IPS-18a (cell line): ENCODE measurements around the gene ARL8B.

Experiments used
- H3K27ac ChIP-seq: one replicate; pipeline ENCODE4 v1.5.1; 2013; ENCODE audit warnings: low read length
- H3K27me3 ChIP-seq: one replicate; pipeline ENCODE4 v1.6.1; 2013; ENCODE audit warnings: mild to moderate bottlenecking, low read length; ENCODE audit not compliant: control insufficient read depth, insufficient read depth
- H3K36me3 ChIP-seq: one replicate; pipeline ENCODE4 v1.6.1; 2013; ENCODE audit warnings: low read depth, low read length; ENCODE audit not compliant: control insufficient read depth
- H3K4me1 ChIP-seq: one replicate; pipeline ENCODE4 v1.6.1; 2013; ENCODE audit warnings: low read depth, low read length; ENCODE audit not compliant: control insufficient read depth
- H3K4me3 ChIP-seq: one replicate; pipeline ENCODE4 v1.5.1; 2013; ENCODE audit warnings: low read length
- H3K9ac ChIP-seq: one replicate; pipeline ENCODE4 v1.6.1; 2013; ENCODE audit warnings: mild to moderate bottlenecking, low read length, moderate library complexity
- H3K9me3 ChIP-seq: one replicate; pipeline ENCODE4 v1.6.1; 2013; ENCODE audit warnings: low read depth, low read length; ENCODE audit not compliant: control insufficient read depth

Gene ARL8B

DNA sequence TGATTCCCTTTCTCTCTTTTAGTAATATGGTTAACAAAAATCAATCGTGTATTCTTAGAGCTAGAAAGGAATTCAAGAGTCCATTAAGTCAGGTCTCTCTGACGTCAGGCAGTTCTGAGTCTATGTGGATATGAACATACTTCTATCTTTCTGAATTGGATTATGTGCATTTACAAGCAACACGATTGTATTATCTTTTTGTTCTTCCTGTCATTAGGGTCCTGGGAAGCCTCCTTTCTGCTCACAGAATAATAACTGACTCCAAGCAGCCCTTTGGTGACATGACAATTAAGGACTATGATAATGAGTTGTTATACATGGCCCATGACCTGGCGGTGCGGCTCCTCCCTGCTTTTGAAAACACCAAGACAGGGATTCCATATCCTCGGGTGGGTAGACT is 79.4 kb downstream of the ARL8B start:
- H3K4me3 ChIP-seq: no peak overlapping the region
- H3K9ac ChIP-seq: no peak overlapping the region
- peaks cover 36% of the 10 kb centered on the region for H3K36me3 ChIP-seq
- H3K9me3 ChIP-seq: no peaks in the 10 kb centered on the region
- no peaks in the 10 kb centered on the region for H3K27me3 ChIP-seq
- peaks cover 8% of the 10 kb centered on the region for H3K4me1 ChIP-seq
- no peak overlapping the region for H3K27ac ChIP-seq

- H3K27ac ChIP-seq: no peak overlapping the region
- H3K36me3 ChIP-seq: peaks cover 43% of the 10 kb centered on the region
- peaks cover 4% of the 10 kb centered on the region for H3K4me1 ChIP-seq
- no peaks in the 10 kb centered on the region for H3K9me3 ChIP-seq
- H3K27me3 ChIP-seq: no peaks in the 10 kb centered on the region
- H3K4me3 ChIP-seq: no peak overlapping the region
- no peak overlapping the region for H3K9ac ChIP-seq
Measured at GRCh38 chr3:5202222-5202621, 80.1 kb downstream of the ARL8B start.

- Histone ChIP-seq H3K4me3 (no peak overlapping the region), H3K27me3 (no peaks in the 10 kb centered on the region), H3K9me3 (no peaks in the 10 kb centered on the region), H3K27ac (no peak overlapping the region), H3K4me1 (no peaks in the 10 kb centered on the region), H3K9ac (no peak overlapping the region), H3K36me3 (peaks cover 66% of the 10 kb centered on the region)
Measured at GRCh38 chr3:5205165-5205941, 83.3 kb downstream of the ARL8B start.

GRCh38 chr3:5210926-5211325 is 88.8 kb downstream of the ARL8B start:
- no peak overlapping the region for H3K27ac ChIP-seq
- no peaks in the 10 kb centered on the region for H3K9me3 ChIP-seq
- no peaks in the 10 kb centered on the region for H3K27me3 ChIP-seq
- H3K4me1 ChIP-seq: peaks cover 20% of the 10 kb centered on the region
- no peak overlapping the region for H3K9ac ChIP-seq
- peaks cover 52% of the 10 kb centered on the region for H3K36me3 ChIP-seq
- no peak overlapping the region for H3K4me3 ChIP-seq

GRCh38 chr3:5212628-5213573 is 90.8 kb downstream of the ARL8B start:
- Histone ChIP-seq H3K4me3 (peak overlapping the region; percentile 21), H3K27ac (peak overlapping the region; percentile 38)

DNA sequence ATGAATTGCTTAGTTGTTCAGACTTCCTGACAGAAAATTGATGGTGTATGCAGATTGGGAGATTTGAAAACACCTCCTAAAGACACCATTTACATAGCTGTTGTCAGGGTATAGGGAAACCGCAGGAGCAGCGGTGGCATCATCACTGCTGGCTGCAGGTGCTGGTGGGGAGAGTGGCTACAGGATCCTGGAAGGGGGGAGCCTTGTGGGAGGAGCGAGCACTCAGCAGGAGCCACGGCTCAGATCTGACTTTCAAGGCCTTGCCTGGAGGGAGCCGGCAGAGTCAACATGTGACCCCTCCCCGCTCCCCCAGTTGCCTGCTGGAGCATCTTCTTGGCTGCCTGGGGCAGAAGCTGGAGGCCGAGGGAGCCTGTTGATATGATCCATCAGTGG is 91.5 kb downstream of the ARL8B start:
- peaks cover 35% of the 10 kb centered on the region for H3K36me3 ChIP-seq

More at GRCh38 chr3:5212628-5213573, 90.8 kb downstream of the ARL8B start:
- H3K27me3 ChIP-seq: no peaks in the 10 kb centered on the region
- peaks cover 41% of the 10 kb centered on the region for H3K36me3 ChIP-seq
- peaks cover 25% of the 10 kb centered on the region for H3K4me1 ChIP-seq
- H3K9me3 ChIP-seq: no peaks in the 10 kb centered on the region
- no peak overlapping the region for H3K9ac ChIP-seq

DNA sequence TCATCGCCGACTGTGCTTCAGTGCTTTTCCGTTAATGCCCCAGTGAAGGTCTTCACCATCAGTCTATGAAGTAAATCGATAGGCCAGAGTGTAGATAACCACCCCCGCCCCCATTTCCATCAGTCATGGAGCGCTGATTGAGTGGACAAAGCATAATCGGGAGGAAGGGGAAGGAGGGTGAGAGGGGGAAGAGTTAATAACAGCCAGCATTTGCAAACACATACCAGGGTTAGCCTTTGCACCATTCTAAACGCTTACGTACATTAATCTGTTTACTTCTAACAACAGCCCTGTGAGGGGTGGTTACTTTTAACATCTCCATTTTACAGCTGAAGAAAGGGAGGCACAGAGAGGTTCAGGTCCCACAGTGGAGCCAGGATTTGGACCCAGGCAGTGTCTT is 92.3 kb downstream of the ARL8B start:
- H3K36me3 ChIP-seq: peaks cover 27% of the 10 kb centered on the region
- no peak overlapping the region for H3K4me3 ChIP-seq
- H3K27me3 ChIP-seq: no peaks in the 10 kb centered on the region
- no peak overlapping the region for H3K27ac ChIP-seq
- peaks cover 40% of the 10 kb centered on the region for H3K4me1 ChIP-seq
- no peaks in the 10 kb centered on the region for H3K9me3 ChIP-seq
- no peak overlapping the region for H3K9ac ChIP-seq

More for the DNA sequence above, 91.5 kb downstream of the ARL8B start:
- peak overlapping the region; percentile 38 for H3K27ac ChIP-seq
- no peaks in the 10 kb centered on the region for H3K27me3 ChIP-seq
- H3K4me3 ChIP-seq: peak overlapping the region; percentile 21
- H3K9ac ChIP-seq: no peak overlapping the region
- H3K4me1 ChIP-seq: peaks cover 32% of the 10 kb centered on the region
- no peaks in the 10 kb centered on the region for H3K9me3 ChIP-seq

GRCh38 chr3:5217824-5218595 is 95.9 kb downstream of the ARL8B start:
- Histone ChIP-seq H3K4me3 (no peak overlapping the region), H3K36me3 (peaks cover 7% of the 10 kb centered on the region), H3K9me3 (no peaks in the 10 kb centered on the region), H3K27me3 (no peaks in the 10 kb centered on the region), H3K9ac (no peak overlapping the region), H3K27ac (no peak overlapping the region), H3K4me1 (peaks cover 45% of the 10 kb centered on the region)

DNA sequence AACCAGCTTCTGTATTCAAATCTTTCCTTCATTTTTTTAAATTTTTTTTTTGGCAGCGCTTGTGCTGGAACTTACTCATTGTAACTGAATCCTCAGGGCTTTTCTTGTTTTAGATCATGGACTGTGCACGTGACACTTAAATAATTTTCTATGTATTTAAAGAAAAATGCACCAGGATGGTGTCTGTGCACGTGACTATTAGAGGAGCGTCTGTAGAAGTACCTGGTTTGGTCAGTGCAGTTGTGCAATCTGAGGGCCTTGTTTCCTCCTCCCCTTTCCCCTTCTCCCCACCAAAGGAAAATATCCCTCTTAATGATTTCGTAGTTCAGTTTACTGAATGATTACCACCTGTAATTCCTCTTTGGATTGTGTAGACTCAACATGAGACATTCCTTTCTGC is 96.7 kb downstream of the ARL8B start:
- Histone ChIP-seq H3K27ac (peak overlapping the region; percentile 46), H3K27me3 (no peaks in the 10 kb centered on the region), H3K36me3 (peaks cover 7% of the 10 kb centered on the region), H3K4me1 (peaks cover 38% of the 10 kb centered on the region), H3K9me3 (no peaks in the 10 kb centered on the region), H3K9ac (no peak overlapping the region), H3K4me3 (no peak overlapping the region)

DNA sequence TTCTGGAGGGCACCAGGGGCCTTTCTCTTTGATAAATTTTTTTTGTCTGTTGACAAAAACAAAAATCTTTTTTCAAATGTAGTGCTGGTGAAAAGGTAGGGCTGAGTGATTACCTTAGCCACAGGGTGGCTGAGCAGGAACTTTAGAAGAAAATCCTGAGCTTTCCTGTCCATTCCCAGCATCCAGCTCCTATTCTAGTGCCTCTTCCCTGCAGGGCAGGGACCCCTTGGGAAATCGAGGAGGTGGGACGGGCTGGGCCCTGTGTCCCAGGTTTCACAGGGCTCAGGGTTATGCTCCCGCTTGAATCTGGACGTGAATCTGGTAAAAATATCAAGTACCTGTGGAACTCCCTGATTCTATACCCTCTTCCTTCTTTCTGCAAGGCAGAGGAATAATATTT is 97.1 kb downstream of the ARL8B start:
- Histone ChIP-seq H3K27me3 (no peaks in the 10 kb centered on the region), H3K36me3 (peaks cover 7% of the 10 kb centered on the region)

GRCh38 chr3:5220193-5220592 is 98.1 kb downstream of the ARL8B start:
- peaks cover 7% of the 10 kb centered on the region for H3K36me3 ChIP-seq
- no peak overlapping the region for H3K4me3 ChIP-seq
- no peak overlapping the region for H3K9ac ChIP-seq
- no peaks in the 10 kb centered on the region for H3K9me3 ChIP-seq
- H3K27me3 ChIP-seq: no peaks in the 10 kb centered on the region
- H3K4me1 ChIP-seq: peaks cover 32% of the 10 kb centered on the region
- no peak overlapping the region for H3K27ac ChIP-seq

More for the DNA sequence above, 97.1 kb downstream of the ARL8B start:
- Histone ChIP-seq H3K9ac (no peak overlapping the region), H3K9me3 (no peaks in the 10 kb centered on the region), H3K4me3 (no peak overlapping the region), H3K4me1 (peaks cover 34% of the 10 kb centered on the region), H3K27ac (peak overlapping the region; percentile 46)
